22Rv1 (cell line): ENCODE measurements around the gene KAZN.

ENCODE experiments used
- ZFX ChIP-seq: fragments of 450-650 bp; IDR thresholded peaks from 2 replicates; pipeline ENCODE4 v1.6.1; 2017; ENCODE audit warnings: antibody characterized with exemption, borderline replicate concordance
- TF ChIP-seq, protein P1 (sequence below): fragments of 450-650 bp; IDR thresholded peaks from 2 replicates; pipeline ENCODE4 v1.5.1; 2017; ENCODE audit warnings: mild to moderate bottlenecking

DNA sequence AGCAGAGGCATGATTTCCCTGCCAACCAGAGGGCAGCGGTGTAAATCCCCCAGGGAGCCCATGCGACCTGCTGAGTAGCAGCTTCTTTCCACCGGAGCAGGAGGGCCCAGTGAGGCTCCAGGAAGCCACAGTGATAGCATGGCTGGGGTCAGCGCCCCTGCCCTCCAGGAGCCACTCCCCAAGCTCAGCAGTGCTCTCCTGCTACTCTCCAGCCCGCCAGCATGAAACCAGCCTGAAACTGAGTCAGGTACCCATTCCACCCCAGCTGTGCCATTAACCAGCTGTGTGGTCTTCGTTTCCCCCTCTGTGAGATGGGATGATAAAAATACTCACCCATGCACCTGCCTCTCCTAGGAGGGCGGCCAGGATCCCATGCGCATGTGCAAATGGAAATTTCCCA lies 431.3 kb downstream of the KAZN start:
- TF ChIP-seq, protein P1, sequence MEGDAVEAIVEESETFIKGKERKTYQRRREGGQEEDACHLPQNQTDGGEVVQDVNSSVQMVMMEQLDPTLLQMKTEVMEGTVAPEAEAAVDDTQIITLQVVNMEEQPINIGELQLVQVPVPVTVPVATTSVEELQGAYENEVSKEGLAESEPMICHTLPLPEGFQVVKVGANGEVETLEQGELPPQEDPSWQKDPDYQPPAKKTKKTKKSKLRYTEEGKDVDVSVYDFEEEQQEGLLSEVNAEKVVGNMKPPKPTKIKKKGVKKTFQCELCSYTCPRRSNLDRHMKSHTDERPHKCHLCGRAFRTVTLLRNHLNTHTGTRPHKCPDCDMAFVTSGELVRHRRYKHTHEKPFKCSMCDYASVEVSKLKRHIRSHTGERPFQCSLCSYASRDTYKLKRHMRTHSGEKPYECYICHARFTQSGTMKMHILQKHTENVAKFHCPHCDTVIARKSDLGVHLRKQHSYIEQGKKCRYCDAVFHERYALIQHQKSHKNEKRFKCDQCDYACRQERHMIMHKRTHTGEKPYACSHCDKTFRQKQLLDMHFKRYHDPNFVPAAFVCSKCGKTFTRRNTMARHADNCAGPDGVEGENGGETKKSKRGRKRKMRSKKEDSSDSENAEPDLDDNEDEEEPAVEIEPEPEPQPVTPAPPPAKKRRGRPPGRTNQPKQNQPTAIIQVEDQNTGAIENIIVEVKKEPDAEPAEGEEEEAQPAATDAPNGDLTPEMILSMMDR, result no peak
- TF ChIP-seq ZFX, result no peak
